Fibroblast of pulmonary artery (primary cell): ENCODE results near the gene ITGA4.

Experiments
- DNase-seq: peaks from one replicate; pipeline ENCODE4 v3.0.0-alpha.2; 2010; ENCODE audit warnings: low read depth
- H3K4me3 ChIP-seq: replicated peaks from 2 replicates; pipeline ENCODE4 v1.5.1; 2011; ENCODE audit warnings: low read depth, mild to moderate bottlenecking, control low read depth, low read length, moderate library complexity
- TF ChIP-seq, protein P1 (sequence below): IDR thresholded peaks from 2 replicates; pipeline ENCODE4 v1.5.1; 2011; ENCODE audit warnings: mild to moderate bottlenecking, control low read depth, low read length, inconsistent platforms; ENCODE audit errors: missing control alignments

Gene ITGA4

DNA sequence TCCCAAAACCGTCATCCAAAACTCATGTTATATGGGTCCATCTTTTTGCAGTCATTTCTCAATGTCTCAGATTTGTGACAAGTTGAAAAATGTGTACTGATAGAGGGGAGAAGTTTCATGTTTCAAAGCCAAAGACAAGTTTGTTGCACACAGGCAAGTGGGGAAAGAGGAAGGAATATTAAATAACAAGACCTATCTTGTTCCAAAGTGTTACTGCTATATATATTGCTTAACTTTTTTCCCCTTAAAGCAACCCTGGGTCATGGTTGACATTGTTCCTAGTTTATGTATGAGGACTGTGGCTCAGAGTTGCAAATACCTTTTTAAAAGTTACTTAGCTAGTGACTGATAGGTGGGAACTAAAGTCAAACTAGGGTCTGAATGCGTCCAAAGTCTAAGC lies 1.7 kb downstream of the ITGA4 start:
- no peak for DNase-seq
- H3K4me3 ChIP-seq = peak overlapping the region; percentile 75
- TF ChIP-seq, protein P1, sequence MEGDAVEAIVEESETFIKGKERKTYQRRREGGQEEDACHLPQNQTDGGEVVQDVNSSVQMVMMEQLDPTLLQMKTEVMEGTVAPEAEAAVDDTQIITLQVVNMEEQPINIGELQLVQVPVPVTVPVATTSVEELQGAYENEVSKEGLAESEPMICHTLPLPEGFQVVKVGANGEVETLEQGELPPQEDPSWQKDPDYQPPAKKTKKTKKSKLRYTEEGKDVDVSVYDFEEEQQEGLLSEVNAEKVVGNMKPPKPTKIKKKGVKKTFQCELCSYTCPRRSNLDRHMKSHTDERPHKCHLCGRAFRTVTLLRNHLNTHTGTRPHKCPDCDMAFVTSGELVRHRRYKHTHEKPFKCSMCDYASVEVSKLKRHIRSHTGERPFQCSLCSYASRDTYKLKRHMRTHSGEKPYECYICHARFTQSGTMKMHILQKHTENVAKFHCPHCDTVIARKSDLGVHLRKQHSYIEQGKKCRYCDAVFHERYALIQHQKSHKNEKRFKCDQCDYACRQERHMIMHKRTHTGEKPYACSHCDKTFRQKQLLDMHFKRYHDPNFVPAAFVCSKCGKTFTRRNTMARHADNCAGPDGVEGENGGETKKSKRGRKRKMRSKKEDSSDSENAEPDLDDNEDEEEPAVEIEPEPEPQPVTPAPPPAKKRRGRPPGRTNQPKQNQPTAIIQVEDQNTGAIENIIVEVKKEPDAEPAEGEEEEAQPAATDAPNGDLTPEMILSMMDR = no peak

DNA sequence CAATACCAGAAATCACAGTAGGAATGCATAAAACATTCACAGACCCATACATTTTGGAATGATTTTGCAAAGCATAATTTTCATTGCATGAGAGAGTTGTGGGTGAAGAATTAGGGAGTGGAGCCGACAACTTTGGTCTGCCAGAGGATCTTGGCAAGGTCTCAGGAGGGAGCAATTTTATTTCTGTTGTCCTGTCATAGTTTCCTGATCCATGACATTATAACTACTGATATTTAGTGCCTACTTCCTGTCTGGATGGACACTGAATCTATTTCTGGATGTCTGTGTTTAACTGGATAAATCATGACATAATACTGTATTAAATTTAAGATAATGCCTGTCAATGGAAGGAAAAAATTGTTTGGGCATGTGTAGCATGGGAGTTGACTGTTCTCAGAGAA lies 2.4 kb downstream of the ITGA4 start:
- H3K4me3 ChIP-seq = peak overlapping the region; percentile 75
- peak; percentile 42 for DNase-seq
- TF ChIP-seq, protein P1 = no peak

DNA sequence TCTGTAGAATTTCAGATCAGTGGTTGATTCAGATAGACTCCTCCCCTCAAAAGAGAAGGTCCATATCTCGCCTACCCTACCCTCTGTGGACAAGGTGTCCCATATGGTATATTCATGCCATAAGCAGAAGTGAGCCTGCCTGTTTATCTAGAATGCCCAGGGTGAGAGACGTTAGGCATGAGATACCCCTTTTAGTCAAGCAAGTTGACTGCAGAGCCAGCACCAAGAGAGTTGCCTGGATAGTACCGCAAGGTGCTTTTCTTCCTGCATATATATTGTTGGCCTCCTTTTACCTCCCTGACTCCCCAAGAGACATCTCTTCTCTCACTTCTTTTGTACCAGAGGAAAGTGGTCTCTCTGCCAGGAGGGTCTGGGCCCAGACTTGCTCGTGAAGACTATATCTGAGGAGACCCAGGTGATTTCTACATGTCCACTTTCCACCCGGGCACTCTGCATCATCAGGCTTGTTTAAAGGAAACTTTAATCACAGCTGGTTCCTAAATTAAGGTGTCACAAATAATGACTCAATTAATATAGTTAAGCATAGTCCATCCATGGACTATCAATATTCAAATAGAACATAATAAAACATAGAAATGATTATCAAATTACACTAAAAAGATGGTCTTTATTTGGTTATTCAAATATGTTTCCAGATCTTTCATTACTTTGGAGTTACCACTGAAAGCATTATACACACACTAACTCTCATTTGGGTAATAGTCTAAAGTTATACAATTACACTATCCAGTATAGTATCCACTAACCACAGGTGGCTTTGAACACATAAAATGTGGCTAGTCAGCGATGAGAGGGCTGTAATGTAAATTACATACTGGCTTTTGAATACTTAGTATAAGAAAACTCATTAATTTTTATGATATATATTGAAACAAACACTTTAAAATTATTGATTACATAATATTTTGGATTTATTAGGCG lies 4.1 kb downstream of the ITGA4 start:
- no peak for DNase-seq
- no peak overlapping the region for H3K4me3 ChIP-seq
- TF ChIP-seq, protein P1 = no peak

DNA sequence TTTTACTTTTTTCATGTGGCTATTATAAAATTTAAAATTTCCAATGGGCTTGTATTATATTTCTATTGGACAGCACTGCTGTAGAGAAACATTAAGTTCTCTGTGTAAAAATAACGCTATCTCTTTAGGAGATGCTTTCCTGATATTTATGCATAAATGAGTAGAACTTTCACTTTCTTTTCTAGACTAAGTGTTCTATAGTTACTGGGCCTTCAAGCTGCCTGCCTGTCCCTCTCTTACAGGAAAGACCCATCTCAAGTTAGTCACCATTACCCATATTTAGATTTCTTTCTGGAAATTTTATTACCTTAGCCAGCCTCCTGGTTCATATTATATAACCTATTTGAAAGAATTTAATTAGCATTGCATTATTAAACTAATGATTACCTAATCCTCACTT lies 4.8 kb downstream of the ITGA4 start:
- no peak for DNase-seq
- peak overlapping the region; percentile 9 for H3K4me3 ChIP-seq
- TF ChIP-seq, protein P1 = no peak

- no peak overlapping the region for H3K4me3 ChIP-seq
- TF ChIP-seq, protein P1 = no peak
- no peak for DNase-seq
These were observed 6.4 kb downstream of the ITGA4 start for GRCh38 chr2:181463588-181463987.

GRCh38 chr2:181464966-181465365 lies 7.8 kb downstream of the ITGA4 start:
- DNase-seq = no peak
- TF ChIP-seq, protein P1 = no peak
- H3K4me3 ChIP-seq = no peak overlapping the region
